H9 (cell line): ENCODE results near the gene MORC1. TPM values are rescaled to one million over a fixed set of nuclear protein-coding genes. Genes with fewer than 3 reads are reported as not detected.

Experiments
- DNase-seq: peaks from one replicate; pipeline ENCODE4 v3.0.0-alpha.2; 2017
- H2AFZ ChIP-seq: one replicate; pipeline ENCODE4 v1.6.1; 2013; ENCODE audit warnings: mild to moderate bottlenecking, low read length, control low read depth, moderate library complexity
- H2AK5ac ChIP-seq: 2 replicates; pipeline ENCODE4 v1.6.1; 2013; ENCODE audit warnings: low read length, control low read depth, mixed read lengths; ENCODE audit not compliant: insufficient read length
- H2BK120ac ChIP-seq: one replicate; pipeline ENCODE4 v1.6.1; 2013; ENCODE audit warnings: low read depth, mild to moderate bottlenecking, low read length, control low read depth, inconsistent platforms; ENCODE audit not compliant: poor library complexity, severe bottlenecking
- H2BK12ac ChIP-seq: 2 replicates; pipeline ENCODE4 v1.6.1; 2013; ENCODE audit warnings: low read length, control low read depth, mixed read lengths, low read depth; ENCODE audit not compliant: insufficient read length
- H2BK15ac ChIP-seq: 2 replicates; pipeline ENCODE4 v1.6.1; 2013; ENCODE audit warnings: low read depth, low read length, control low read depth
- H2BK20ac ChIP-seq: one replicate; pipeline ENCODE4 v1.6.1; 2013; ENCODE audit warnings: low read depth, mild to moderate bottlenecking, low read length, control low read depth, inconsistent platforms; ENCODE audit not compliant: poor library complexity, severe bottlenecking
- H2BK5ac ChIP-seq: 2 replicates; pipeline ENCODE4 v1.6.1; 2013; ENCODE audit warnings: low read length, control low read depth, mixed read lengths; ENCODE audit not compliant: insufficient read length
- H3K14ac ChIP-seq: 2 replicates; pipeline ENCODE4 v1.6.1; 2013; ENCODE audit warnings: low read length, control low read depth; ENCODE audit not compliant: insufficient read depth
- H3K18ac ChIP-seq: 2 replicates; pipeline ENCODE4 v1.6.1; 2013; ENCODE audit warnings: low read depth, mild to moderate bottlenecking, mixed read lengths, low read length, control low read depth; ENCODE audit not compliant: insufficient read length
- H3K23ac ChIP-seq: 2 replicates; pipeline ENCODE4 v1.6.1; 2013; ENCODE audit warnings: low read length, control low read depth, mixed read lengths, low read depth; ENCODE audit not compliant: insufficient read length
- H3K23me2 ChIP-seq: 2 replicates; pipeline ENCODE4 v1.6.1; 2013; ENCODE audit warnings: low read depth, mild to moderate bottlenecking, mixed read lengths, low read length, control low read depth; ENCODE audit not compliant: insufficient read length, poor library complexity, severe bottlenecking
- H3K27ac ChIP-seq: 2 replicates; pipeline ENCODE4 v1.5.1; 2013; ENCODE audit warnings: low read length, control low read depth, mixed read lengths, low read depth; ENCODE audit not compliant: insufficient read length
- H3K27me3 ChIP-seq: 2 replicates; pipeline ENCODE4 v1.6.1; 2013; ENCODE audit warnings: low read length, control low read depth, inconsistent platforms; ENCODE audit not compliant: insufficient read depth
- H3K4ac ChIP-seq: 2 replicates; pipeline ENCODE4 v1.6.1; 2013; ENCODE audit warnings: low read depth, mild to moderate bottlenecking, control low read depth, inconsistent platforms, low read length, moderate library complexity
- H3K4me1 ChIP-seq: 2 replicates; pipeline ENCODE4 v1.6.1; 2013; ENCODE audit warnings: low read length, control low read depth, inconsistent platforms; ENCODE audit not compliant: insufficient read depth
- H3K4me2 ChIP-seq: 2 replicates; pipeline ENCODE4 v1.6.1; 2013; ENCODE audit warnings: low read length, control low read depth, mixed read lengths; ENCODE audit not compliant: insufficient read length, insufficient read depth
- H3K56ac ChIP-seq: 2 replicates; pipeline ENCODE4 v1.6.1; 2013; ENCODE audit warnings: low read depth, mild to moderate bottlenecking, mixed read lengths, low read length, control low read depth; ENCODE audit not compliant: insufficient read length
- H3K79me1 ChIP-seq: 2 replicates; pipeline ENCODE4 v1.6.1; 2013; ENCODE audit warnings: low read depth, mild to moderate bottlenecking, moderate library complexity, low read length, control low read depth, inconsistent platforms; ENCODE audit not compliant: insufficient read depth, poor library complexity, severe bottlenecking
- H3K79me2 ChIP-seq: 2 replicates; pipeline ENCODE4 v1.6.1; 2013; ENCODE audit warnings: low read length, control low read depth, inconsistent platforms; ENCODE audit not compliant: insufficient read depth
- H3K9ac ChIP-seq: 2 replicates; pipeline ENCODE4 v1.6.1; 2013; ENCODE audit warnings: low read length, control low read depth, mixed read lengths; ENCODE audit not compliant: insufficient read length; ENCODE audit errors: extremely low read depth
- H3K9me3 ChIP-seq: one replicate; pipeline ENCODE4 v1.6.1; 2013; ENCODE audit warnings: low read depth, low read length, inconsistent platforms; ENCODE audit not compliant: control insufficient read depth
- H3T11ph ChIP-seq: one replicate; pipeline ENCODE4 v1.6.1; 2013; ENCODE audit warnings: mild to moderate bottlenecking, low read length, control low read depth, inconsistent platforms
- H4K20me1 ChIP-seq: one replicate; pipeline ENCODE4 v1.6.1; 2013; ENCODE audit not compliant: control insufficient read depth, insufficient read length, insufficient read depth
- H4K5ac ChIP-seq: 2 replicates; pipeline ENCODE4 v1.6.1; 2013; ENCODE audit warnings: low read depth, mild to moderate bottlenecking, mixed read lengths, low read length, control low read depth; ENCODE audit not compliant: insufficient read length
- H4K8ac ChIP-seq: replicated peaks from 2 replicates; pipeline ENCODE4 v1.6.1; 2013; ENCODE audit warnings: low read length, control low read depth, mixed read lengths, low read depth; ENCODE audit not compliant: insufficient read length
- H4K91ac ChIP-seq: 2 replicates; pipeline ENCODE4 v1.6.1; 2013; ENCODE audit warnings: low read depth, mild to moderate bottlenecking, moderate library complexity, mixed read lengths, low read length, control low read depth; ENCODE audit not compliant: insufficient read length
- H3K27ac Mint-ChIP-seq, 3 experiments: 2 replicates in 2 of 3; 3 replicates in 1 of 3; pipeline ENCODE4 v1.8.0; 2020 to 2021; ENCODE audit warnings: mixed read lengths in 3 of 3, mild to moderate bottlenecking in 1 of 3, moderate library complexity in 1 of 3
- H3K27me3 Mint-ChIP-seq: 2 replicates; pipeline ENCODE4 v1.8.0; 2021; ENCODE audit warnings: low read depth, mild to moderate bottlenecking, moderate library complexity, mixed read lengths
- H3K36me3 Mint-ChIP-seq, 3 experiments: 2 replicates in 2 of 3; 3 replicates in 1 of 3; pipeline ENCODE4 v1.8.0; 2020 to 2021; ENCODE audit warnings: low read depth in 3 of 3, mixed read lengths in 3 of 3; ENCODE audit not compliant: insufficient read depth in 1 of 3
- H3K4me1 Mint-ChIP-seq, 2 experiments: 2 replicates each; pipeline ENCODE4 v1.8.0; 2020; ENCODE audit warnings: mixed read lengths in 2 of 2
- H3K4me3 Mint-ChIP-seq, 2 experiments: 2 replicates in 1 of 2; 3 replicates in 1 of 2; pipeline ENCODE4 v1.8.0; 2020 to 2021; ENCODE audit warnings: mild to moderate bottlenecking in 2 of 2, mixed read lengths in 2 of 2, moderate library complexity in 1 of 2
- H3K9me3 Mint-ChIP-seq, 2 experiments: 2 replicates in 1 of 2; 3 replicates in 1 of 2; pipeline ENCODE4 v1.8.0; 2020; ENCODE audit warnings: mild to moderate bottlenecking in 2 of 2, mixed read lengths in 2 of 2, moderate library complexity in 1 of 2
- CTCF ChIP-seq: fragments of 200-600 bp; sonication (generic); conservative IDR thresholded peaks from 3 replicates; pipeline ENCODE4 v1.8.0; 2021; ENCODE audit warnings: antibody characterized with exemption, mild to moderate bottlenecking
- WGBS: extraction: QIAGEN DNeasy Blood & Tissue Kit; methylation state at CpG from one replicate; pipeline ENCODE4 v1.1.7; 2013; ENCODE audit warnings: missing lambda C conversion rate, low lambda C conversion rate, mixed read lengths; ENCODE audit not compliant: insufficient read length; ENCODE audit errors: extremely low coverage; 5-methylcytosine and 5-hydroxymethylcytosine counted together
- total RNA-seq: library from RNA; stranded (reverse); gene quantifications from 2 replicates; pipeline ENCODE4 v1.2.1, GENCODE V29; 2021

MORC1 gene
- total RNA-seq, 1 experiment from 2014 or later: not detected

DNA sequence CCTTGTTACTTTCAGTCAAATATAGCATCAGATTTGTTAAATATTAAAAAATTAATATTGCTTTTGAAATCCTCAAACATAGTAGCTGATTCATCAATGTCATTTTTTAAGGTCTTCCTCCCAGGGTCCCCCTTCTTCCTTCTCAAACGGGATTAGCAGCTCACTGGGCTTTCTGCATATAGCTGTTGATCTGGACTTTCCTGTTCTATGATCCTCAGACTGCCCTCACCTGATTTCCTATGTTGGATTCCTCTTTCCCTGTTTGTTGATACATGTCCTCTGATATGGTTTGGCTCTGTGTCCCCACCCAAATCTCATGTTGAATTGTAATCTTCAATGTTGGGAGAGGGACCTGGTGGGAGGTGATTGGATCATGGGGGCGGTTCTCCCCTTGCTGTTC, 170.1 kb downstream of the MORC1 start:
- Histone ChIP-seq H2BK15ac (no peak overlapping the region), H3K27me3 (no peaks in the 10 kb centered on the region), H2AFZ (no peak overlapping the region), H3K9me3 (no peaks in the 10 kb centered on the region), H2BK5ac (no peak overlapping the region), H2BK20ac (no peak overlapping the region), H3T11ph (no peak overlapping the region), H2AK5ac (no peak overlapping the region), H3K56ac (no peak overlapping the region), H2BK120ac (no peak overlapping the region), H4K20me1 (no peaks in the 10 kb centered on the region), H3K4me2 (no peak overlapping the region), H2BK12ac (no peak overlapping the region), H3K79me2 (no peaks in the 10 kb centered on the region), H4K91ac (no peak overlapping the region), H3K9ac (no peak overlapping the region), H3K18ac (no peak overlapping the region), H4K8ac (no peak overlapping the region), H4K5ac (no peak overlapping the region), H3K4me1 (no peaks in the 10 kb centered on the region), H3K14ac (no peak overlapping the region), H3K27ac (no peak overlapping the region), H3K79me1 (no peaks in the 10 kb centered on the region), H3K23me2 (no peaks in the 10 kb centered on the region), H3K23ac (no peak overlapping the region), H3K4ac (no peak overlapping the region)
- H3K36me3 Mint-ChIP-seq: no peaks in the 10 kb centered on the region
- no peak overlapping the region for H3K4me3 Mint-ChIP-seq
- H3K27me3 Mint-ChIP-seq: no peaks in the 10 kb centered on the region
- no peaks in the 10 kb centered on the region for H3K9me3 Mint-ChIP-seq
- H3K4me1 Mint-ChIP-seq: no peaks in the 10 kb centered on the region
- H3K27ac Mint-ChIP-seq: no peak overlapping the region
- WGBS: no CpG with 5 or more reads among the region's 2 CpGs
- no peak for DNase-seq
- no peak for TF ChIP-seq CTCF
